Progenitor cell of endocrine pancreas (in vitro differentiated cells): Measurements from ENCODE around the gene POGZ. TPM values are rescaled to one million over a fixed set of nuclear protein-coding genes. Genes with fewer than 3 reads are reported as not detected.

ENCODE experiments used
- DNase-seq: peaks from one replicate; pipeline ENCODE4 v3.0.0; 2021; ENCODE audit warnings: low spot score; ENCODE audit not compliant: unreplicated experiment
- H3K27ac Mint-ChIP-seq: 2 replicates; pipeline ENCODE4 v1.8.0; 2021; ENCODE audit warnings: mild to moderate bottlenecking, moderate library complexity, mixed read lengths
- H3K27me3 Mint-ChIP-seq: 2 replicates; pipeline ENCODE4 v1.8.0; 2021; ENCODE audit warnings: mixed read lengths
- H3K36me3 Mint-ChIP-seq: 2 replicates; pipeline ENCODE4 v1.8.0; 2022; ENCODE audit warnings: mixed read lengths; ENCODE audit not compliant: insufficient read depth
- H3K4me1 Mint-ChIP-seq: 2 replicates; pipeline ENCODE4 v1.8.0; 2021; ENCODE audit warnings: low read depth, mixed read lengths
- H3K4me3 Mint-ChIP-seq: 2 replicates; pipeline ENCODE4 v1.8.0; 2021; ENCODE audit warnings: low read depth, mild to moderate bottlenecking, moderate library complexity, mixed read lengths
- H3K9me3 Mint-ChIP-seq: 2 replicates; pipeline ENCODE4 v1.8.0; 2021; ENCODE audit warnings: low read depth, mixed read lengths
- total RNA-seq: library from RNA; stranded (reverse); gene quantifications from 2 replicates; pipeline ENCODE4 v1.2.1, GENCODE V29; 2021
- TF ChIP-seq, protein P1 (sequence below): fragments of 200-600 bp; sonication (generic); IDR thresholded peaks from one replicate; pipeline ENCODE4 v1.5.0; 2021; ENCODE audit warnings: antibody characterized with exemption, mild to moderate bottlenecking; ENCODE audit not compliant: unreplicated experiment

Gene POGZ
- total RNA-seq, 1 donor from 2014 or later: 188 TPM

DNA sequence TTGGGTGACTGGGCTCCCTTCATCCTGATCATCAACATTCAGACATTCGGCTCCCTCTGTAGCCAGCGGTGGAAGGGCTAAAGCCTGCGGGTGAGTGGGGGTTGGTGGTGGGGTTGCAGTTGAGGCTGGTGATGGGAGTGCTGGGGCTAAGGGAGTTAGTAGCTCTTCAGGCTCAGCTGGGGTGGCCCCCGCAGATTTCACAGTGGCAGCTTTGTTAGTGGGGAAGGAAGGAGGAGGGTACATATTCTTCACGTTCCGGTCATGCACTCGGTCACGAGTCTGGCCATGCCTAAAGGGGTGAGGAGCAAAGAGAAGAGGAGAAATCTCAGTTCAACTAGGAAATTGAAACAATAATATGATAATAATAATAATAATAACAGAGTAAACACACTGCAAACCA, 53.1 kb downstream of the POGZ start:
- DNase-seq: no peak
- Mint-ChIP-seq H3K9me3 (no peaks in the 10 kb centered on the region), H3K27ac (no peak overlapping the region), H3K4me1 (peaks cover 1% of the 10 kb centered on the region), H3K36me3 (peaks cover 20% of the 10 kb centered on the region), H3K4me3 (no peak overlapping the region), H3K27me3 (no peaks in the 10 kb centered on the region)
- TF ChIP-seq, protein P1, sequence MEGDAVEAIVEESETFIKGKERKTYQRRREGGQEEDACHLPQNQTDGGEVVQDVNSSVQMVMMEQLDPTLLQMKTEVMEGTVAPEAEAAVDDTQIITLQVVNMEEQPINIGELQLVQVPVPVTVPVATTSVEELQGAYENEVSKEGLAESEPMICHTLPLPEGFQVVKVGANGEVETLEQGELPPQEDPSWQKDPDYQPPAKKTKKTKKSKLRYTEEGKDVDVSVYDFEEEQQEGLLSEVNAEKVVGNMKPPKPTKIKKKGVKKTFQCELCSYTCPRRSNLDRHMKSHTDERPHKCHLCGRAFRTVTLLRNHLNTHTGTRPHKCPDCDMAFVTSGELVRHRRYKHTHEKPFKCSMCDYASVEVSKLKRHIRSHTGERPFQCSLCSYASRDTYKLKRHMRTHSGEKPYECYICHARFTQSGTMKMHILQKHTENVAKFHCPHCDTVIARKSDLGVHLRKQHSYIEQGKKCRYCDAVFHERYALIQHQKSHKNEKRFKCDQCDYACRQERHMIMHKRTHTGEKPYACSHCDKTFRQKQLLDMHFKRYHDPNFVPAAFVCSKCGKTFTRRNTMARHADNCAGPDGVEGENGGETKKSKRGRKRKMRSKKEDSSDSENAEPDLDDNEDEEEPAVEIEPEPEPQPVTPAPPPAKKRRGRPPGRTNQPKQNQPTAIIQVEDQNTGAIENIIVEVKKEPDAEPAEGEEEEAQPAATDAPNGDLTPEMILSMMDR: no peak

DNA sequence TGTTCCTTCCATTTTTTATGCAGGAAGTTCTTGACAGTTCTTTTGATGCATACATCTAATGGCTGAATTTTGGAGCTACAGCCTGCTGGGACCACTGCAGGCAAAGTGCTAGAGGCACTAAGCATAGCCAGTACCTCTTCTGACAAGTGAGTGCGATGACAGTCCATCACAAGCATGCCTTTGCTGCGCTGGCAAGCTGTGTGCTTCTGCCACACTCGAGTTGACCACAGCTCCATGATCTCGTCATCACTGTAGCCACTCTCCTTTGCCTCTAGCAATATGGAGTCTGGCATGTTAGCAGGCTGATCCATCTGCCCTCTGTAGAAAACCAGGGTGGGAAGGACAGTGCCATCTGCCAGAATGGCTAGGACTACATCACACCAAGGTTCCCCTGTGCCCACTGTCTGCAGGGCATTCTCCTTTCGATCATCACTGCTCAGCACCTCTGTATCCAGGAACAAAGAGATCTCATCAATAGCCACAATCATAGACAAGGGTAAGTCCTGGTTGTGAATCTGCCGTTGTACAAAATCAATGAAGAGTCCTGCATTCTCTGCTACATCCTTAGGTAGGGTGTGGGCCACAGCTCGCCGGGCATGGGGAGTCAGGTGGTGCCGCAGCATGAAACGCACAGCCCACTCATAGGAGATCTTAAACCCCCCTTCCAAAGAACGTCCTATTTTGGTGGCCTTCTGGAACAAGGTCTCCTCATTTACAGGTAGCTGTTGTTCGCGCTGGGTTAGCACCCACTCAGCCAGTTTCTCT, 53.9 kb downstream of the POGZ start:
- Mint-ChIP-seq H3K9me3 (no peaks in the 10 kb centered on the region), H3K27me3 (no peaks in the 10 kb centered on the region), H3K4me1 (peaks cover 7% of the 10 kb centered on the region), H3K27ac (no peak overlapping the region), H3K36me3 (peaks cover 19% of the 10 kb centered on the region), H3K4me3 (no peak overlapping the region)
- TF ChIP-seq, protein P1: no peak
- no peak for DNase-seq

DNA sequence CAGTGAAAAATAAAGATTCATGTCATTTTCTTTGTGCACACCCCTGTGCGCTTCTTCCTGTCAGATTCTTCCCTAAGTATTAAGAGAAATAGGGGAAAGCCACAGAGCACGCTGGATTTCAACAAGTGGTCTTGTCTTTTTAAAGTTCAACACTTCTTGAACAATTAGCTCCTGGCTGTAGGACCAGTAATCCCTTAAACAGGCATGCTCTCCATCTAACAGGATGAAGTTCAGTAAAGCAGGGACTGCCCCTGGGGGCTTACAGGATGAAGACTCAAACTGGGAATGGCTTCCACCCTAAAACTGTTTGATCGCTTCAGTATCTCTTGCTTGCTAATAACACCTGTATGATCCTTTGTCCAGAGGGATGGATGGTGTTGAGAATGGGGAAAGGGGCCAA, 55.7 kb downstream of the POGZ start:
- TF ChIP-seq, protein P1: no peak
- no peak overlapping the region for H3K4me3 Mint-ChIP-seq
- H3K9me3 Mint-ChIP-seq: no peaks in the 10 kb centered on the region
- H3K36me3 Mint-ChIP-seq: peaks cover 12% of the 10 kb centered on the region
- H3K27me3 Mint-ChIP-seq: no peaks in the 10 kb centered on the region
- peaks cover 13% of the 10 kb centered on the region for H3K4me1 Mint-ChIP-seq
- DNase-seq: no peak
- H3K27ac Mint-ChIP-seq: no peak overlapping the region

DNA sequence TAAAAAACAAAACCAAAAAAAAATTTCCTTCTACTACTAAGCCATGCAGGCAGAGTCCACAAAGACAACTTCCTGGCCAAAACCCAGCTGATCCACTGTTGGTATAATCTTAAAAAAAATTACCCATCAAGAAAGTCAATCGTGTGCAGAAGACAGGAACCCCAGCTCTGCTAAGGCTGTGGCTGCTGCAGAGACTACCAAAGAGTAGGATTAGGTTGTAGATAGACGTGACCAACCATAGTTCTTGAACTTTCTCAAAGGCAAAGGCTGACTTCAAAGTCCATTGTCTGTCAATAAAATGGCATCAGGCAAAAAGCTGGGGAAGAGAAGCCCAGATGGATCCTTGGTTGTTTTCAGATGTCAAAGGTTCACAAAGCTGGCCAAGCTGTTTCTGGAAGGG, 56.5 kb downstream of the POGZ start:
- peak overlapping the region; percentile 57 for H3K27ac Mint-ChIP-seq
- H3K4me1 Mint-ChIP-seq: peaks cover 13% of the 10 kb centered on the region
- no peaks in the 10 kb centered on the region for H3K27me3 Mint-ChIP-seq
- H3K9me3 Mint-ChIP-seq: no peaks in the 10 kb centered on the region
- TF ChIP-seq, protein P1: no peak
- H3K4me3 Mint-ChIP-seq: no peak overlapping the region
- no peak for DNase-seq
- H3K36me3 Mint-ChIP-seq: peaks cover 12% of the 10 kb centered on the region

DNA sequence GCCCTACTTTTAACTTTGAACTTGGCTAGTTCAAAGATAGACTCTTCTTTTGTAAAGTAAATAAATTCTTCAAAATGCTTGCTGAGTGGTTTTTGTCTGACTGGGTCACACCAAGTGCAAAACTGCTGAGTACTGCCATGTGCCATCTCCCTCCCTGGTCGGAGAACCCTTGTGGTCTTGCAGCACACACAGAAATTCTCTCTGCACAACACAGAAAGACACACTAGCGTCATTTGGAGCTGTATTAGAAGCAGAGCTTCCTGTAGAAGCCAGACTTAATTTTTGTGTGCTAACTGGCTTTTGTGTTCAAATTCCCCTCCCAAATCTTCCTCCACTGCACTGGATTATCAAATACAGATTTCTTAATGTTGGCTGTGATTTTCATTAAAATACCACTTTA, 57.4 kb downstream of the POGZ start:
- peak overlapping the region; percentile 25 for H3K4me3 Mint-ChIP-seq
- no peaks in the 10 kb centered on the region for H3K9me3 Mint-ChIP-seq
- peak overlapping the region; percentile 84 for H3K27ac Mint-ChIP-seq
- DNase-seq: no peak
- TF ChIP-seq, protein P1: no peak
- H3K27me3 Mint-ChIP-seq: no peaks in the 10 kb centered on the region
- peaks cover 13% of the 10 kb centered on the region for H3K4me1 Mint-ChIP-seq
- peaks cover 12% of the 10 kb centered on the region for H3K36me3 Mint-ChIP-seq
